ENCODE measurements around the gene TUBB4A. TPM values are rescaled to one million over a fixed set of nuclear protein-coding genes. Genes with fewer than 3 reads are reported as not detected.
A peak's percentile ranks its signal among the peaks of the same experiment; 100 is the strongest.

The TUBB4A gene
- total and polyA plus RNA-seq, 2 experiments from 2014 or later, result not detected

DNA sequence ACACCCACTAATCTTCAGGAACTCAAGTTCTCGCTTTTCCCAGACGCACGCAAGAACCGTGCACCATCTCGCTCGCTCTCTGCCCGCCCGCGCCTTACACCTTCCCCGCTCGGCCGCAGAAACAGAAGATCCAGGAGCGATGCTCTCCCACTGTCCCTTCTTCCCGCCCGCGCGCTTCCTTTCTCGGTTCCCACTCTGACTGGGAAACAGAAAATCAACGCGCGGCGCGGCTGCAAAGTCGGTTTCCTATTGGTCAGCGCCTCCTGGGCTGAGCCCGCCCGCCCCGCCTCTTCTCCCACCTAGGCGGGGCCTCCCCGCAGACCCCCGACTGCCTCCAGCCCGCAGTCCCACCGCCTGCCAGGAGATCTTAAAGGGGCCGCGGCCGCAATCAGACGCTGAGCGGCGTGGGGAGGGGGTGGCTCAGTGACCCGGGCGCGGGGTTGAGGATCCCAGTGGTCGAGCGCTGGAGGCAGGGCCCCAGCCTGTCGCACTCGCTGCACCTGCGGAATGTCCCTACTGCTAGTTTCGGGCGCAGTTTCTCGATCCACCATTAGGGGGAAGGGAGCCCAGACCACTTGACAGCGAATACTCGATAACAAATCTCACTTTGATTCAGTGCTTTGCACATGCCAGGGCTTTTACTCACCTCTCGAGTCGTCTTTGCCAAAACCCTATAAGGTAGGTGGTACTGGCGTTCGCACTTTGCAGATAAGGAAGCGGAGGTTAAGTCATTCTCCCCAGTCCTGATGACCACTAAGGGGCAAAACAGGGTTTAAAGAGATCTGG is 41.8 kb downstream of the TUBB4A start:
- Histone ChIP-seq H3K27ac (no peak overlapping the region), H3K9me2 (ENCODE audit: insufficient read depth) (no peaks in the 10 kb centered on the region), H3F3A (ENCODE audit: insufficient read depth) (no peaks in the 10 kb centered on the region), H2AFZ (peak overlapping the region; percentile 89), H3K4me3 (peak overlapping the region; percentile 81), H3K9me3 (ENCODE audit: low read depth) (no peaks in the 10 kb centered on the region), H3K36me3 (ENCODE audit: low read depth) (no peaks in the 10 kb centered on the region), H3K79me2 (ENCODE audit: insufficient read depth) (no peaks in the 10 kb centered on the region), H3K27me3 (replicated peaks; ENCODE audit: insufficient read depth) (peaks cover 7% of the 10 kb centered on the region), H3K9ac (peak overlapping the region; percentile 41), H4K20me1 (ENCODE audit: insufficient read depth) (no peaks in the 10 kb centered on the region), H3K4me1 (ENCODE audit: insufficient read depth) (0 out of 2 replicates have a peak, but pooled peaks cover 3% of the 10 kb centered on the region), H3K4me2 (ENCODE audit: unreplicated experiment) (peak overlapping the region; percentile 91)
- 1 to 3% methylated on average over 29 to 56 of the region's 57 CpGs for WGBS, 2 experiments (ENCODE audit: low coverage in 1 of 2, low lambda C conversion rate in 2 of 2, missing lambda C conversion rate in 2 of 2)
- TF ChIP-seq EZH2 (IDR thresholded peaks at IDR 0.05; ENCODE audit: insufficient read depth, poor library complexity, severe bottlenecking) (no peak), EZH2phosphoT487 (IDR thresholded peaks at IDR 0.05; ENCODE audit: insufficient read depth, low read depth) (no peak)
- in situ Hi-C loops (cut with MboI), result no loop called here
- peak; percentile 99 for DNase-seq

DNA sequence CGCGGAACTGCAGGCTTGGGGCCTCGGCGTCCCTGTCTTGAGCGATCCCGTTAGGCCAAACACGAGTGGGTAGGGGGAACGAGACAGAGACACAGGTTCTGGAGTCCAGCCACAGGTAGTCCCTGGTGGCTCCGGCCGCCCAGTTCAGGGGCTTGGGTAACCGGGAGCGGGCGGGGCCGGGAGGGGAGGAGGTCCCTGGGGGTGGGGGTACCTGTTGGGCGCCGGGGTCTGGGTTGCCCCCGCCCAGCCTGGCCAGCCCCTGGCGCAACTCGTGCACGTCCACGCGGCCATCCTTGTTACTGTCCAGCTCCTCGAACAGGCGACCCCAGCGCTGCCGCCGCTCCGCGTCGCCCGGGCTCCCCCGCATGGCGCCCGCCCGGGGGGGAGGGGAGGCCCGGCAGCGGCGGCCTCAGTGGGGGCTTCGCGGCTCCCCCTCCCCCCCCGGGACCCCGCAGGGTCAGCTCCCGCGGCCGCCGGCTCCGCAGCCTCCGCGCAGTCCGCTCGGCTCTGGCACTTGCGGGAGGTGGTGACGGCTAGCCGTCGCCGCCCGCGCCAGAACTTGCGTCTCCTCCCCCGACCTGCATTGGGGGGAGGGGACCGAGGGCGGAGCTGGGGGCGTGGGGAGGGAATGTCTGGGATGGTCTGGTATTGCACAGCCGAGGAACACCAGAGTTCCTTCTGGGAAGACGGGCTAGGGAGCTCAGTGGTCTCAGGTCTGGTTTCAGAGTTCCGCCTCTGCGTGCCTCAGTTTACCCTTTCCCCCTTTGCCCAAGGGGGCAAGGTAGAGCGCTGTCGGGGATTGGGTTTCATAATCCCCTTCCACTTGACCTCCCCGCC is 42.6 kb downstream of the TUBB4A start, which contains the start of gene SLC25A23:
TSS of gene SLC25A23 (minus strand) at position 531 of the 837 bp plus-strand sequence. CDS start at position 367, 164 bp downstream.
- 0 out of 2 replicates have a peak, but pooled peaks cover 3% of the 10 kb centered on the region for H3K4me1 ChIP-seq (ENCODE audit: insufficient read depth)
- peak within 1 kb of the TSS; percentile 57 for H3K9ac ChIP-seq
- TF ChIP-seq EZH2phosphoT487 (IDR thresholded peaks at IDR 0.05; ENCODE audit: insufficient read depth, low read depth) (no peak), EZH2 (IDR thresholded peaks at IDR 0.05; ENCODE audit: insufficient read depth, poor library complexity, severe bottlenecking) (no peak)
- no peaks in the 10 kb centered on the region for H3K79me2 ChIP-seq (ENCODE audit: insufficient read depth)
- H3K4me2 ChIP-seq (ENCODE audit: unreplicated experiment), result peak within 1 kb of the TSS; percentile 91
- no peaks in the 10 kb centered on the region for H3K9me3 ChIP-seq (ENCODE audit: low read depth)
- peaks cover 7% of the 10 kb centered on the region for H3K27me3 ChIP-seq (replicated peaks; ENCODE audit: insufficient read depth)
- H3K4me3 ChIP-seq, result peak within 1 kb of the TSS; percentile 81
- in situ Hi-C loops (cut with MboI), result no loop called here
- H4K20me1 ChIP-seq (ENCODE audit: insufficient read depth), result no peaks in the 10 kb centered on the region
- H2AFZ ChIP-seq, result peak within 1 kb of the TSS; percentile 89
- WGBS, 2 experiments (ENCODE audit: low coverage in 1 of 2, low lambda C conversion rate in 2 of 2, missing lambda C conversion rate in 2 of 2), result 4 to 11% methylated on average over 11 to 53 of the region's 70 CpGs
- H3K9me2 ChIP-seq (ENCODE audit: insufficient read depth), result no peaks in the 10 kb centered on the region
- H3F3A ChIP-seq (ENCODE audit: insufficient read depth), result no peaks in the 10 kb centered on the region
- no peaks in the 10 kb centered on the region for H3K36me3 ChIP-seq (ENCODE audit: low read depth)
- peak; percentile 73 for DNase-seq
- no peak within 1 kb of the TSS for H3K27ac ChIP-seq

DNA sequence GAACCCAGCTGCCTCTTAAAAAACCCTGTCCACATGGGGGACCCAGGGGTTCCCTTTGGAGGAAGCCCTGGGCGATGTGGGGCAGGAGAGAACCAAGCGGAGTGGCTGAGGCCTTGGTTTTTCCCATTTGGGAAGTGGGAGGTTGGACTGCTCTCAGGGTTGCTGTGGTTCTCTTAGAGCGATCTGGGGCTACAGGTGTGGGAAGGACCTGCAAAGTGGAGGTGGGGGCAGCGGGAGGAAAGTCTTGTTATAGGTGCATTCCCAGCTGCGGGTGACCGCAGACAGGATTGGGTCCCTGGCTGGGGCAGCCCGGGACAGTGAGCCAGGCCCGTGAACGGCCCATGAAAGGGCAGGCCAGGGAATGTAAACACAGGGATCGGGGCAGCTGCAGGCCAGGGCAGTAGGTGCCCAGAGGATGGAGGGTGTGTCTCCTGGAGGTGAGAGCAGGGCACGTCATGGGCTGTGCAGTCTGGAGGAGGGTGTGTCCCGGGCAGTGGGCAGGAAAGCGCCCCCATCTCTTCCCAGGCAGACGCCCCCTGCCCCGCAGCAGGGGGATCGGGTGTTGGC is 43.3 kb downstream of the TUBB4A start:
- H3K27ac ChIP-seq, result no peak overlapping the region
- H3K36me3 ChIP-seq (ENCODE audit: low read depth), result no peaks in the 10 kb centered on the region
- in situ Hi-C loops (cut with MboI), result no loop called here
- 0 out of 2 replicates have a peak, but pooled peaks cover 3% of the 10 kb centered on the region for H3K4me1 ChIP-seq (ENCODE audit: insufficient read depth)
- H3K9ac ChIP-seq, result peak overlapping the region; percentile 57
- H3F3A ChIP-seq (ENCODE audit: insufficient read depth), result no peaks in the 10 kb centered on the region
- H3K27me3 ChIP-seq (replicated peaks; ENCODE audit: insufficient read depth), result peaks cover 7% of the 10 kb centered on the region
- H3K4me3 ChIP-seq, result peak overlapping the region; percentile 81
- TF ChIP-seq EZH2phosphoT487 (IDR thresholded peaks at IDR 0.05; ENCODE audit: insufficient read depth, low read depth), result no peak
- TF ChIP-seq EZH2 (IDR thresholded peaks at IDR 0.05; ENCODE audit: insufficient read depth, poor library complexity, severe bottlenecking), result no peak
- no peaks in the 10 kb centered on the region for H3K79me2 ChIP-seq (ENCODE audit: insufficient read depth)
- WGBS, 2 experiments (ENCODE audit: low coverage in 1 of 2, low lambda C conversion rate in 2 of 2, missing lambda C conversion rate in 2 of 2), result 37 to 38% methylated on average over 16 of the region's 16 CpGs
- H3K4me2 ChIP-seq (ENCODE audit: unreplicated experiment), result peak overlapping the region; percentile 91
- H4K20me1 ChIP-seq (ENCODE audit: insufficient read depth), result no peaks in the 10 kb centered on the region
- no peaks in the 10 kb centered on the region for H3K9me3 ChIP-seq (ENCODE audit: low read depth)
- DNase-seq, result peak; percentile 18
- no peaks in the 10 kb centered on the region for H3K9me2 ChIP-seq (ENCODE audit: insufficient read depth)
- peak overlapping the region; percentile 89 for H2AFZ ChIP-seq

Data from GM23248 (cell line).